Type B pancreatic cell (in vitro differentiated cells): Measurements from ENCODE around the gene ZCCHC24. TPM values are rescaled to one million over a fixed set of nuclear protein-coding genes. Genes with fewer than 3 reads are reported as not detected.

Experiments used
- DNase-seq: peaks from one replicate; pipeline ENCODE4 v3.0.0; 2021; ENCODE audit warnings: mixed read lengths; ENCODE audit not compliant: unreplicated experiment; ENCODE audit errors: extremely low spot score
- H3K27ac Mint-ChIP-seq: 2 replicates; pipeline ENCODE4 v1.8.0; 2021; ENCODE audit warnings: mild to moderate bottlenecking, mixed read lengths
- H3K27me3 Mint-ChIP-seq: 2 replicates; pipeline ENCODE4 v1.8.0; 2021; ENCODE audit warnings: mixed read lengths
- H3K36me3 Mint-ChIP-seq: 2 replicates; pipeline ENCODE4 v1.8.0; 2021; ENCODE audit warnings: mixed read lengths
- H3K4me1 Mint-ChIP-seq: one replicate; pipeline ENCODE4 v1.8.0; 2021; ENCODE audit warnings: mixed read lengths; ENCODE audit not compliant: unreplicated experiment
- H3K4me3 Mint-ChIP-seq: 2 replicates; pipeline ENCODE4 v1.8.0; 2021; ENCODE audit warnings: mild to moderate bottlenecking, mixed read lengths
- H3K9me3 Mint-ChIP-seq: 2 replicates; pipeline ENCODE4 v1.8.0; 2021; ENCODE audit warnings: mixed read lengths
- CTCF ChIP-seq: fragments of 200-600 bp; sonication (generic); conservative IDR thresholded peaks from 2 replicates; pipeline ENCODE4 v1.5.0; 2021; ENCODE audit warnings: antibody characterized with exemption, mild to moderate bottlenecking
- total RNA-seq: library from RNA; stranded (reverse); gene quantifications from 2 replicates; pipeline ENCODE4 v1.2.1, GENCODE V29; 2021; ENCODE audit warnings: low replicate concordance

Gene ZCCHC24
- total RNA-seq, 1 donor from 2014 or later = 29.1 TPM

GRCh38 chr10:79472449-79472848, 27.0 kb upstream of the ZCCHC24 start:
- Mint-ChIP-seq H3K27me3 (peaks cover 4% of the 10 kb centered on the region), H3K4me3 (no peak overlapping the region), H3K4me1 (peaks cover 9% of the 10 kb centered on the region), H3K9me3 (no peaks in the 10 kb centered on the region), H3K36me3 (no peaks in the 10 kb centered on the region), H3K27ac (no peak overlapping the region)
- DNase-seq = no peak
- TF ChIP-seq CTCF = no peak

- Mint-ChIP-seq H3K4me1 (peaks cover 12% of the 10 kb centered on the region), H3K36me3 (no peaks in the 10 kb centered on the region), H3K4me3 (no peak overlapping the region), H3K9me3 (no peaks in the 10 kb centered on the region), H3K27me3 (peaks cover 6% of the 10 kb centered on the region), H3K27ac (no peak overlapping the region)
- DNase-seq = no peak
- TF ChIP-seq CTCF = no peak
These were observed 26.4 kb upstream of the ZCCHC24 start for GRCh38 chr10:79471776-79472175.

- Mint-ChIP-seq H3K4me3 (no peak overlapping the region), H3K9me3 (no peaks in the 10 kb centered on the region), H3K4me1 (peaks cover 12% of the 10 kb centered on the region), H3K27ac (no peak overlapping the region), H3K36me3 (no peaks in the 10 kb centered on the region), H3K27me3 (peaks cover 4% of the 10 kb centered on the region)
- no peak for DNase-seq
- TF ChIP-seq CTCF = no peak
These were observed 24.7 kb upstream of the ZCCHC24 start for GRCh38 chr10:79470096-79470495.

GRCh38 chr10:79468841-79469585, 23.6 kb upstream of the ZCCHC24 start:
- Mint-ChIP-seq H3K9me3 (no peaks in the 10 kb centered on the region), H3K36me3 (no peaks in the 10 kb centered on the region), H3K27me3 (peaks cover 4% of the 10 kb centered on the region), H3K4me1 (peaks cover 17% of the 10 kb centered on the region), H3K4me3 (no peak overlapping the region), H3K27ac (no peak overlapping the region)
- DNase-seq = no peak
- no peak for TF ChIP-seq CTCF

- no peak for TF ChIP-seq CTCF
- no peaks in the 10 kb centered on the region for H3K9me3 Mint-ChIP-seq
- no peak for DNase-seq
- H3K4me3 Mint-ChIP-seq = no peak overlapping the region
- H3K4me1 Mint-ChIP-seq = peaks cover 15% of the 10 kb centered on the region
- no peak overlapping the region for H3K27ac Mint-ChIP-seq
- H3K36me3 Mint-ChIP-seq = no peaks in the 10 kb centered on the region
- peaks cover 4% of the 10 kb centered on the region for H3K27me3 Mint-ChIP-seq
These were observed 22.7 kb upstream of the ZCCHC24 start for GRCh38 chr10:79468015-79468560.
